Islet of Langerhans (tissue), 1 donor: ENCODE data around the gene PIEZO2.
"Not testable (repeated sequence)": the region's sequence is repeated elsewhere in the genome, so short reads cannot be mapped to it uniquely, and the experiment has no call there.

ENCODE experiments used
- FAIRE-seq: peaks from one replicate; lab custom pipeline; 2011; peaks lifted over from hg19 to GRCh38; lab: Jason Lieb, UNC

Gene PIEZO2

DNA sequence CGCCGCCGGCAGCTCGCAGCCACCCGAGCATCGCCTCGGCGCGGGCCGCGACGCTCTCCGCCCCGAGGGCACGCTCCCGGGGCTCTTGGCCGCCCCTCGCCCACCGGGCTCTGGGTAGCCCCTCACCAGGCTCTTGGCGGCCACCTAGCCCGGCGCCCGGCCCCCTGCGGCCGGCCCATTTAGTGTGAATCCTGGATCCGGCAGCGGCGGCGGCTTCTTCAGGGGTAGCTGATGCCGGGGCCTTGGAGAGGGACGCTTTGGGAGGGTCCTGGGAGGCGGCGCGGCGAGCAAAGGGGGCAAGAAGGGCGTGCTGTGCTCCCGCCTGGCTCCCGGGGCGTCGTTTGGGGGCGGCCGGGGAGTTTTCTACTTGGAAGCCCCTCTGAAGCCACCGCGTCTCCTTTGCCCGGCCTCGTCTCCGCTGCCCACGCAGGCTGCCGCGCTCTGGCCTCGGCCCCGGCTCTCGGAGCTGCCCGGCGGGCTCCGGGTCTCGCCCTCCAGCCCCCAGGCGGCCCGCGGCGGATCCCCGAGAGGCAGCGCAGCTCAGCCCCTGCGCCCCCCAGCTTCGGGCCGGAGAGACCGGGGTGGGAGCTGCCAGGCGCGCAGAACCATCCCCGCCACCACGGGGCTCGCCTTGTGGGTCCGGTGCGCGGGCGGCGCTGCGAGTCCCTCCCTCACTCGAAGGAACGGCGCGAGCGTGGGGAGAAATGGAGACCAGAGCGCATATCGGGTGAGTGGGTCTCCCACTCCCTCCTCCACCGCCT lies 509 bp downstream of the PIEZO2 start:
- no peak for FAIRE-seq

DNA sequence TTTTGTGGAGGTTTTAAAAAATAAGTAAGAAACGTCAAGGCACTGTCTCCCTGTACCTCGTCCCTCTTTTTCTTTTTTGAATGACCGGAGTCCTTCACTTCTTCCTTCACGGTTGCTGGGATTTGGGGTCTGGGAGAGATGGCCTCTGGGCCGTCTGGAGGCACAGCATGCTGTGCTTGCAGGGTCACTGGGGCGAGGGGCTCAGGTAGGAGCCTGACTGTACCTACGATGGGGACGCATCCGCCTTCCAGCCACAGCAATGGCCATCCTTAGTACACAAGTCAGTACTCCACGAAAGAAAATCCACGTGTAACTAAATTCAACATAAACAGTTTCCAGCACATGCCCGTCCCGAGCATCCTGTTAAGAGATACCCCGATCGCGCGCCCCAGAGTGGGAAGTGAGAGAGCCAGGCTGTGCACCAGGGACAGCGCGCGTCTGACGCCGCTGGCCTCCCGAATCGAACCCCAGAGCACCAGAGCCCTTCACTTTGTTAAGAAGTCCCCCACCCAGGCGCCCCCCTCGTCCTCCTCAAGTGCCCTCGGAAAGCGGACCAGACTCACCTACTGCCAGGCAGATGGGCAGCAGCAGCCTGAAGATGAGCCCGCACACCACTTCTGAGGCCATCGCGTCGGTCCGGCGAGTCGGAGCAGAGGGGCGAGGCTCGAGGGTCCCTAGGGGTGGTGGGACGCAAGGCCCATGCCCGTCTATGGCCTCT lies 1.2 kb downstream of the PIEZO2 start:
- FAIRE-seq, result no peak

DNA sequence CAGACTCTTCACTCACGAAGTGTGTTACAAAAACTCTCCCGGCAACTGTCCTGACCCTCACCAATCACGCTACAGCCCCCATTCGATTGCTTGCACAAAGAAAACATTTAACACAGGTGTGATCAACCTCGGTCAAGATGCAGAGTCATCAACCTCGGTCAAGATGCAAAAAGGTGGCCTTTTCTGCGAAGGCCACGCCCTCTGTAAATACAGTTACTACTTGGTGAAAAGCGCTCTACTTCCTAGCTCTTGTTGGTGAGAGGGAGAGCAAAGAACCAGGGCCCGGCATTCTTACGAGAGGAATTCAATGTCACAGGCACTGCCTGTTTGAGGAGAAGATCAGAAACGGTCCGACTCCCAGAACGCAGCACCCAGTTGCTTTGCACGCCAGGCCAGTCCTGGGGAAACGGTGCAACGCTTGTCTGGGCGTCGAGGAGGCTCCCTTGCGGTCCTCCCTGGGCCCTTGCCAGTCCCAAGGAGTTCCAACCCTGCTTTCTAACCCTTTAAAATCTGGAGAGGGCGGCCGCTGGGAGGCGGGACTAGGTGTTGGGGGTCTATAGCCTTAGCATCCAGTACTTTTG lies 1.9 kb downstream of the PIEZO2 start:
- no peak for FAIRE-seq

DNA sequence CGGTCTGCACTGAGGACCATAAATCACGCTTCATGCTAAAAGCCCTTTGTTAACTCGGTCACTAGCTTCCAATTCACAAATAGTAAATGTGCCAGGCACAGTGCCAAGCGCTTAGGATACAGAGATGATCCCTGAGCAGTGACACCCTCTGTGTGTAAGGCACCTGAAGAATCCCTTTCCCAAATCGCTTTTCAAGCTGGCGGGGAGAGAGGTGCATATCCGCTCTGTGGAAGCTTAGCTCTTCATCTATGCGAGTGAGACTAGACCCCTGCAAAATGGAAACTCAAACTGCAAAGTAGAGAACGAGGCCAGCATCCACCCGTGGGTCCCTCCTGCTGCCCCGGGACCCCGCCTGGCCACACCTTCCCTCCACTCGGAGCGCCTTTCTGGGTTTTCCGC lies 2.4 kb downstream of the PIEZO2 start:
- no peak for FAIRE-seq

DNA sequence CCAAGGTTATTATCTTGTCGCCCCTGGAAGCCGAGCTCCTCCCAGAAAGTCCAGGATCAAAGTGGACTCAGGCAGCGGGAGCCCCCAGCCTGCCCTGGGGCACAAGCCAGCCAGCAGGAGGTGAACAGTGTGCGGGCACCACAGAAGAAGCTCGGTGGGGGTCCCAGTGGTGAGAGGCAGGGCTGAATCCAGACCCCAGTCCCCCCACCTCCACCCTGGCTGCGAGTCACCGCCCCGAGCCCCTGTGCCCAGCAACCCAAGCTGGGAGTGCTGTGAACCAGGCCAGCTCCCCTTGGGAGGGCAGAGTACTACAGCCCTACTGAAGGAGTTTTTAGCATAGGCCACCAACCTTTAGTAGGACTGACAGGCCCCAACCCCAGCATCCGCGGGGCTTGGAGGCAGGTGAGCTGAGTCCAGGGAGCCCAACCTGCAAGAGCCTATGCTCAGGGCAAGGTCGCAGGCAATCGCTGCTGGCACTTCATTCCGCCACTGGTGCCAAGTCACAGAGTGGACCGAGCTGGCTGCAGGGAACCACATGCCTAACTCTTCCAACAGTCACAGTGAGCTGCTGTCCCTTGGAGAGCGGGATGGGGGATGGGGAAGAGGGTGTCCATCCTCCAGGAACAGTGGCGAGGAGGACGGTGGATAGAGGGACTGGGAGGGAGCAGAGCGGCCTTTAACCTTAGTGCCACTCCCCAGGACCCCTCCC lies 3.0 kb downstream of the PIEZO2 start:
- FAIRE-seq, result no peak

DNA sequence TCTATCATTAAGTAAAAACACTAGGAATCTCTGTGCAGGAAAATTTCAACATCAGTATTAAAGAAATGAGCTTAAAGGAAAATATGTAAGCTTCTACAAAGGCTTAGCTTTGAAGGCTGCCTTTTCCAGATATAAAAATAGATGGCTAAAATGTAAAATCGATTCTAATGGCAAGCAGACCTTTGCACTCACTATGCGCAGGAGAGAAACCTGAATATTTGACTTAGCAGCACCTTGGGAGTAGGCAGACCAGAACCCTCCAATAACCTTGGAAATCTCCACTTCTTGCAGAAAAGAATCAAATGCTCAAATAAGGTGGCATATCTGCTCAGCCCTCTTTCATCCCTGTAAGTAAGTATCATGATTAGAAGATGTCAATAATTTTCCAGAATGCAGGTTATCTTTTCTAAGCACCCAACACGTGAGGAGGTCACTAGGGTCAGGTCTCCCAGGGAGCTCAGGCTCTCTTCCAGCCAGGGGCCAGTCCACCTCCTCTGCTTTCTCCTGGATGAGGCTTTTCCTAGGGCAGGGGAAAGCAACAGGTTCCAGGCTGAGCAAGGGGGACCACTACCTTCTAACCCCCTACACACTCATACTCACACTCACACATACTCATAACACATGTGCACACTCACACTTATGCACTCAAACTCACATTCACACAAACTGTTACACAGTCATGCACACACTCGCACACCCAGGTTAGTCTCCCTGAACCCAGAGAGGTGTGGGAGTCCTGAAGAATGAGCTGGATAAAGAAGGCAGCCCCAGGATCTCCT lies 3.8 kb downstream of the PIEZO2 start:
- FAIRE-seq, result no peak

DNA sequence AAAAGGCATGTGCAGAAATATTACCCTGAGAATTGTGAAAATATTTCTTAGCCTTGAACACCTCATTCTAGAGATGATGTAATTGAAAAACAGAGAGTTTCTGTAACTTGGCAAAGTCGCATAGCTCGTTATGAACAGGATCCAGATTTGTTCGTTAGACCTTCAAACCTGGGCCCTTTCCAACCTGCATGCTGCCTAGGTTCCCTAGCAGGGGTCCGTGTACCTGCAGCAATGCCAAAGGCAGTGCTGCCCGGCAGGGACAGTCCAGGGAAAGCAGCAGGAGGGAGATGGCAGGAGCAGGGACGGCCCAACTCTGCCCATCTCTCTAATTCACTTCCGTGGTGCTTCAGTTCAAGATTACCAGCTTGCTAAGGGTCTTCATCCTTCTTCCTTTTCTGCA lies 12.0 kb downstream of the PIEZO2 start:
- no peak for FAIRE-seq

DNA sequence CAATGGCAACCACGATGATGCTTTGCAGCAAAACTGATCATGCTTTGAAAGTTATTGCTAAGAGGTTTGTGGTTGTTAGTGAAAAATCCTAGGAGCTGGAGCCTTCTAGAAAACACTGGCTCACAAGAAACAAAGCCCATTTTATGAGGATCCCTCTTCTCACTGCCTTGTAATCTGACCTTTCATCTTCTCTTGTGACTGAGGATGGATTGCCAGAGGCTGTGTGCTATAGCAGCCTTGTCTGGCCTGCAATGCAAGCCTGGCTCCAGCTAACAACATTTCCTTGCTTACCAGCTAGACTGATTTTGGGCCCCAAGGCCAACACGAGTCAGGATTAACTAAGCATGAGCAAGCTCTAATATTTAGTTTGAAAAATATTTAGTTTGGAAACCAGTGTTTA lies 13.1 kb downstream of the PIEZO2 start:
- FAIRE-seq, result no peak

DNA sequence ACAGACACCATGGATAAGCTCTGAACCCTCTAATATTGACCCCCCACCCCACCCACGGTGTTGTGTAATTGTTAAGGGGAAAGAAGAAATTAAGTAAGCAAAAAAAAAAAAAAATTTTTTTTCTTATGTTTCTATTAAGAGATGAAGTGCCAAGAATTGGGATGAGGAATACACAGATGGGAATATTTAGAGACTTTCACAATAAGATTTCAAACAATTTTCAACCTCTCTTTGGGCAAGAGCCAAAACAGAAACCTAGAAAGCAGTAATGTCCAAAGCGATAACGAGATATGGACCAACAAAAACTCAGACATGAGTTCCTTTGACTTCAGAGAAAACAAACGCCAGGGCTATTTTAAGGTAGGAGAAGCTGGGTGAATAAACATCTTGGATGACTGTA lies 14.4 kb downstream of the PIEZO2 start:
- no peak for FAIRE-seq

DNA sequence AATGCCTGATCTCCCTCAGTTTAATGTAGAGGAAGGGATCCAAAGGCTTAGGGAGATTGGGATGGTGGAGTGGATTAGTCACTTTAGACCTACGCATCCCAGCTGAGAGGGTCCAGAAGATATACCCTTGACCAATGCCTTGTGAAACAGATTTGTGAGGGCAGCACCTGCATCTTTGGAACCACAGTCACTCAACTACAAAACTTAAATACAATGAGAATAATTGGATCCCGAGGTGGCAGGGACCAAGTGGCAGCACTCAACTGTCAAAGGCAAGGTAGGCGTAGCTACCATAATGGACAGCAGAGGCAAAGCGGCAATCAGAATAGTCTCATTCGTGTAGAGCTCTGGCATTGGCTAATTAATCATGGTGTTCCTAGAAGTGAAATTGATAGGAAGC lies 20.3 kb downstream of the PIEZO2 start:
- FAIRE-seq, result not testable (repeated sequence)

DNA sequence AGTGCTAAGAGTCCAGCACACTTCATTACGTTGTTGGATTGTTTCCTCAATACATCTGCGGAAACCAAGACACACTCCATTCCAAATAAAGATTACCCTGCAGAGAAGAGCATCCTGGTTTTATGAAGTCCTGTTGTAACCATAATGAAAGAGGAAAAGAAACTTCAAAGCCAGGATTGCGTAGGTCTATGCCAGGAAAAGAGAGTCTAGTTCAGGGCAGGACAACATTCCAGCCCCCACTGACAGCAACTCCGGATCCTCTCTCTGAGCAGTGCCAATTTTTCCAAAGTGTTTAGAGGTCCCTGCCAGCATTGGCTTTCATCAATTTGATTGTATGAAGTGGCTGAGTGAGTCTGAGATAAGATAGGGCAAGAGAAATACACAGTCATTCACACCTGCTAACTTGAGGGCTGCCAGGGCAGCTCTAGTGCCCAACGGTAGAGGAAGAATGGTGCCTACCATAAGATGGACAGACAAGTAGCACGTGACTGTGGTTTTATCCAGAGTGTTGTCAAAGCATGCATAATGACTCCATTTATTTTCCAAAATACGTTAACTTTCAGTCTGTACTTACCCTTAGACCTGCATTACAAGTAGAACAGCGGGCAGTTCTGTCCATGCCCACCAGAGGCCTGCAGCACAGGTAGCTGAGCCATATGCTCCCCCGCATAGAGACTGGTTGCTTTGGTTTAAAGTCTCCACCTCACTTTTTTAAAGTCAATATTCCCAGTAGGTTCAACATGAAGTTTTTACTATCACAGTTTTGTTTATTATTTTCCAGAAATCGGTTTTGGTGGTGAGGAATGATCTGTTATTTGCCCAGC lies 23.7 kb downstream of the PIEZO2 start:
- no peak for FAIRE-seq

DNA sequence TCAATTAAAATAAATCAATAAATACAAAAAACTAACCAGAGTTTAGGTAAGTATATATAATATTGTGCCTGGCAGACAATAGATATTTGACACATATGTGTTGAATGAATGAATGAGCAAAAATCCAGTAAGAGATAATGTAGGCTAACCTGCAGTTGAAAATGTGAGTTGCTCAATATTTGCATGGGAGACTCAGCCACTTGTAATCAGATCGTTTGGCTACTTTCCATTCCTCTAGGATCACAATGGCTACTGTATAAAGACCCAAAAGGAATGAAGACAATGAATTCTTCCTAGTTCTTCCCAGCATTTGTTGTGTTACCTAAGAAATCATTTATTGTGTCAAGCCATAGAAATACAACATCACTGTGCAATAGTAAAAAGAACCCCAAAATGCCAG lies 25.3 kb downstream of the PIEZO2 start:
- no peak for FAIRE-seq

DNA sequence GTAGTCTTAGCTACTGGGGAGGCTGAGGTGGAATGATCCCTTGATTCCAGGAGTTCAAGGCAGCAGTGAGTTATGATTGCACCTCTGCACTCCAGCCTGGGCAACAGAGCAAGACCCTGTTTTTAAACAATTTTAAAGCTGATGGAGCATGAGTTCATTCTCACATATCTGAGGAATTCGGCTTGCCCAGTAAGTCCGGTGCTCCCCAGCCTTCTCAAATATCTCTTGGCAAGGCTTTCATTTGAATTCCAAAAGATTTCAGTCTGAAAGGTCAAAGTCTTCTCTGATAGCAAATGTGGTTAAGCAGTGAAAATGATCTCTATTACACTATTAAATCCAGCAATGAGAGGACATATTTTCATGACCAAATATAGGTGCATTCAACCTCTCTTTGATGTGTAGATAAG lies 27.9 kb downstream of the PIEZO2 start:
- FAIRE-seq, result no peak

DNA sequence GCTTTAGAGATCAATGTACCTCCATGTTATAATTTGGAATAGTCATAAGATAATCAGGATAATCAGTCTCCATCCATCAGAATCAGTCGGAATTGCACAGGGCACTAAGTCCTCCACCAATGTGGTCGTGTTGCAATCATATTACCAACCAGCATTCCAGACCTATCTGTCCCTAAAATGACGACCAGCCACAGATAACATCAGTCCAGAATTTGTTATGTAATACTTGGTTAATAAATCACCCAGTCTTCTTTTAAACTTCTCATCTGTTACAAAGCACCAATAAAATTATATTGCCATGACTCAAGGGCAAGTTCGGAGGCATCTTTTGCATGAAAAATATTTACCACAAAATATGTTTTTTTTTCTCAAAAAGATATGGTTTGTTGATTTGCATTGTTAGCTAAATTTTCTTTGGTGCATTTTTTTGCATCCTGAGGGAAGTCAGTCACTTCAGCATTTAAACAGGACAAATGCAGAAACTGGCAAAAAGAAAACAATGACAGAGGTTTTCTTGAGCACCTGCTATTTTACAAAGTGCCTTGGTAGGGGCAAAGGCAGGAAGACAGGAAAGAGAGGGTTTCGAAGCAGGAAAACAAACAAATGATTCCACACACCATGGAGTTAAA lies 29.3 kb downstream of the PIEZO2 start:
- no peak for FAIRE-seq

DNA sequence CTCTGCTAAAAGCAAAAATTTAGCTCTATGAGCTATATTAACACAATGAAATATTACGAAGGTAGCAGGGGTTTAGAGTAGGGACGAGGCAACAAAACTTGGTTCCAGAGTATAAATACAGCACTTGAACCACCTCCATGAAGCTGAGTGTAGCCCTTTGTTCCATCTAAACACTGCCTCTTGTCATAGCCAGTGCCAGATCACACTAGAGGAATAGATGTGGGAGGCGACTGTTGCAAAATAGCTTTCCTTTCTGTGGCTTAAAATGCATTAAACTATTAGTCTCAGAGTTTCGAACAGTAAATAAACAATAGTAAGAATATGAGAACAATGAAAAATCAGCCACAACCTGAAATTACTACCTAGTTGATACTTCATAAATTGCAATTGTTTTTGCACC lies 29.8 kb downstream of the PIEZO2 start:
- FAIRE-seq, result no peak

DNA sequence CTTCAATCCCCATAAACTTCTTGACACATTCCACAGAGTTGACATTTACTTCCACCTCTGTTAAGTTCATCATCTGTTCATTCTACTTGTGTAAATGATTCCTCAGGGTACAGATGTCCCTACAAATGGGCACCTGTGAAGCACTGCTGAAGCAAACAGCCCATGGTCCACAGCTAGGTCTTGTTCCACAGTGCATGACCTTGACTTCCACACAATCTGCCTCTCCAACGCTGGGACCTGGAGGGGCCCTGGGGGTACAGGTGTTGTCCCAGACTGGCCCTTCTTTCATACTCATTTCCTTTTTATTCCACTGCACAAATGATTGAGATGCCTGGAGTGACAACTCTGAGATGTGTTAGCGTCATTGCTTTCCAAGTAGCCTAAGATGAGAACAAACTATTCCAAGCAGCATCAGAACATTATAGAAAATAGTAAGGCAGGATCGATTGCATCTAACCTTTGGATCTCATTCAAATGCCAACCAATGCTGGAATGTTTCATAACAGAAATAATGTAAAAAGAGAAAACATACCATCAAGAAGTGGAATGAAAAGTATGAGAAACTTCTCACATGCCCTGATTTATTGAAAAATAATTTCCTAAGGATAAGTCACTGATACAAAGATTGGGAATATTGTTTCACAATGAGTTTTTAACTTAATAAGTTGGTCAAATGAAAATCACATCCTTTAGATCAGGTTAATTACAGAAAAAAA lies 31.2 kb downstream of the PIEZO2 start:
- FAIRE-seq, result no peak

DNA sequence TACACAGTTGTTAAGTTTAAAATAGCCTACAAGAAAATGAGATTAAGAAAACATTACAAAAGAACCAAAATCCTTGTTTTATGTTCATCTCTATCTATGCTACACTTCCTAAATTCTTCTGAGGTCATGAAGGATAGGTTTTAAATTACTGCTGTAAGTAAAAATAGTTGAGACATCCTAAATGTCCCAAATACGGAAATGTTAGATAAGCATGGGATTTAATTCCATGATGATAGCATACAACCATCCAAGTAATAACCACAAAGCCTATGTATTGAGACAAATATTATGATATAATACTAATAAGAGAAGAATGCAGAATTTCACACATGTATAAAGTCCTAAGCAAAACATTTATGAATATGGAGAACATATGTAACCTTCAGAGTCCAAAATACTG lies 34.1 kb downstream of the PIEZO2 start:
- no peak for FAIRE-seq

DNA sequence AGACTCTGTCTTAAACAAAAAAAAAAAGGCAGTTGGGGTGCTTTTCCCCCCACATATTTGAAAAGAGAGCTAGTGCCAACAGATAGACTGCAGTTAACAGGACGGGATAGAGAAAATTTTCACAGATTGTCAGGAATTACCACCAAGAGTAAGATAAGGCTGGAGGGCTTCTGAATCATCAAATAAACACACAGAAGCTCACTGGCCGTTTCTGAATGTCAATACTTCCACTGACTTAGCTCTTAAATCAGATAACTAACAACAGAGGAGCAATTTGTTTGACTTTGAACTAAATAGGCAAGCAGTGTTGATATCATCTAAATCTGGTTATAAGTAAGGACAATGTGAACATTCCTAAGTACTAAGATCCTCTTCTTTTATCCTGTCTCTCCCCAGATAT lies 34.7 kb downstream of the PIEZO2 start:
- FAIRE-seq, result no peak

DNA sequence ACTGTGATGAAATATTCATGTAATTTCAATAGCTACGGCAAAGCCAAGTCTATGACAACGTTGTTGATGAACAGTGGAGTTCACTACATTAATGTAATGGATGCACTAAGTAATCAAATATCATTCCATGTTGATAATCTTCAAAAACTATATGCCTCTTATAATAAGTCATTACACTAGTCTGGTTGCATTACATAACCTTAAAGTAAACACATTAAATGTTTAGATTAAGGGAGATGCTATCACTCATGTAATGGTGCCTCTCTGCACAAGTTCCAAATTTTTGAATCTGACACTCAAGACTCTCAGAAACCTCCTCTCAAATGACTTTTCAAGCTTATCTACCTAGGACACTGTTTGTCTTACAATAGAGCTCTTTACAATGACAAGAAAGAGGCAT lies 35.4 kb downstream of the PIEZO2 start:
- no peak for FAIRE-seq

DNA sequence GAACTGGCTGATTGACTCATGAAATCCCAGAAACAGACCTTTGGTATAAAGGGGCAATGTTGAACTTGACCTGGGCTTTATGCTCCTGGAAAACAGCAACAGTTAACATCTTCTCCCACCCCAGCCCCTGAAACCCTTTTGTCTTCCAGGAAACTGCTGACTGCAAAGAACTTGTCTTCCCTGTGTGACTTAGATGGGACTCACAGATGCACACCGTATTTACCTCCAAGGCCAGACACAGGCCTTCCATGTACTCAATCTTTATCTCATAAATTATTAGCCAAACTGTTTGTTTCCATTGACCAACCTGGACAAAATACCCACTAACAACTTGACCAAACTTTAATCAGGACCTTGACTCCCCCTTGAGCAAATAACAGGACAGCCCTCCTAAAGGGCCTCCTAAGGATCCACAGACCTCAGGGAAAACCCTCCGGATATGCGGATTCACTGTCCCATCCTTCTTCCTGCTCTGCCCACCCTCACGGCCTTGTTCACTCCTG lies 36.3 kb downstream of the PIEZO2 start:
- no peak for FAIRE-seq
